NCI-H1092 (cell line): ENCODE data around the gene QSER1.
A peak's percentile ranks its signal among the peaks of the same experiment; 100 is the strongest.
"Not testable (repeated sequence)": the region's sequence is repeated elsewhere in the genome, so short reads cannot be mapped to it uniquely, and the experiment has no call there.

Experiments
- DNase-seq: peaks from one replicate; lab custom pipeline; 2025; lab: John Stamatoyannopoulos, UW

Gene QSER1

GRCh38 chr11:33001751-33002542, 109.3 kb downstream of the QSER1 start:
- no peak for DNase-seq

GRCh38 chr11:33005175-33005574, 112.6 kb downstream of the QSER1 start:
- DNase-seq: no peak

- DNase-seq: no peak
These were observed 113.4 kb downstream of the QSER1 start for GRCh38 chr11:33006010-33006409.

- no peak for DNase-seq
These were observed 121.1 kb downstream of the QSER1 start for GRCh38 chr11:33013755-33014154.

- DNase-seq: peak; percentile 94
These were observed 123.3 kb downstream of the QSER1 start, which contains the start of gene DEPDC7 for GRCh38 chr11:33015621-33016551. DEPDC7 (plus strand) TSS chr11:33015878; CDS start chr11:33015956, 78 bp downstream.

GRCh38 chr11:33016654-33017053, 124.0 kb downstream of the QSER1 start:
- no peak for DNase-seq

- no peak for DNase-seq
These were observed 124.9 kb downstream of the QSER1 start for GRCh38 chr11:33017478-33017877.

- no peak for DNase-seq
These were observed 125.4 kb downstream of the QSER1 start for GRCh38 chr11:33017965-33018364.

GRCh38 chr11:33018840-33019239, 126.2 kb downstream of the QSER1 start:
- no peak for DNase-seq

- no peak for DNase-seq
These were observed 128.9 kb downstream of the QSER1 start for GRCh38 chr11:33021501-33021900.

GRCh38 chr11:33021937-33022336, 129.3 kb downstream of the QSER1 start:
- DNase-seq: no peak

- no peak for DNase-seq
These were observed 132.7 kb downstream of the QSER1 start for GRCh38 chr11:33025339-33025722.

- no peak for DNase-seq
These were observed 134.6 kb downstream of the QSER1 start for GRCh38 chr11:33027233-33027632.

- DNase-seq: no peak
These were observed 135.4 kb downstream of the QSER1 start for GRCh38 chr11:33027846-33028536.

- no peak for DNase-seq
These were observed 135.9 kb downstream of the QSER1 start for GRCh38 chr11:33028537-33028914.

- not testable (repeated sequence) for DNase-seq
These were observed 136.6 kb downstream of the QSER1 start for GRCh38 chr11:33029218-33029617.
